ENCODE results near the gene GPR87.

DNA sequence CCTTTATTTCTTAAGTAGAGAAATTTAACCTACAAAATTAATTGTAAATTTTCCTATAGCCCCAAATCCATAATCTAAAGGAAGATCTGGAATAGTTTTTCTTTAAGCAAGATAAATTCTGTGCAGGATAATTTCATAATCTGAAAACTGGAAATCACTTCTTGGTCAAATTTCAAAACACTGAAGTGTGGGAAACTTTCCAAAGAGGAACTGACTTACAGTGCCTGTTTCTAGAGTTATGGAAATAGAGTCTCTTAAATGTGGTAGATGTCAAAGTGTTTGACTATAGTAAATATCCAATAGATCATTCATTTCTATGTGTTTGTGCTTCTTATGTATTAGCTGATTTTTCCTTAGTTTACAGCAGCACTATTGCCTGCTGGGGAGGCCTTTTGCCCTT, 14.3 kb upstream of the GPR87 start:
- no peak for TF ChIP-seq CTCF (tag by site-specific recombination; IDR thresholded peaks at IDR 0.05)
- no peak for TF ChIP-seq ZNF239 (tag by site-specific recombination; IDR thresholded peaks at IDR 0.05)
- TF ChIP-seq YY1 (tag by site-specific recombination; IDR thresholded peaks at IDR 0.05) = no peak
- TF ChIP-seq ZFP3 (tag by site-specific recombination; IDR thresholded peaks at IDR 0.05; ENCODE audit: low read depth) = no peak
- TF ChIP-seq, protein P1, sequence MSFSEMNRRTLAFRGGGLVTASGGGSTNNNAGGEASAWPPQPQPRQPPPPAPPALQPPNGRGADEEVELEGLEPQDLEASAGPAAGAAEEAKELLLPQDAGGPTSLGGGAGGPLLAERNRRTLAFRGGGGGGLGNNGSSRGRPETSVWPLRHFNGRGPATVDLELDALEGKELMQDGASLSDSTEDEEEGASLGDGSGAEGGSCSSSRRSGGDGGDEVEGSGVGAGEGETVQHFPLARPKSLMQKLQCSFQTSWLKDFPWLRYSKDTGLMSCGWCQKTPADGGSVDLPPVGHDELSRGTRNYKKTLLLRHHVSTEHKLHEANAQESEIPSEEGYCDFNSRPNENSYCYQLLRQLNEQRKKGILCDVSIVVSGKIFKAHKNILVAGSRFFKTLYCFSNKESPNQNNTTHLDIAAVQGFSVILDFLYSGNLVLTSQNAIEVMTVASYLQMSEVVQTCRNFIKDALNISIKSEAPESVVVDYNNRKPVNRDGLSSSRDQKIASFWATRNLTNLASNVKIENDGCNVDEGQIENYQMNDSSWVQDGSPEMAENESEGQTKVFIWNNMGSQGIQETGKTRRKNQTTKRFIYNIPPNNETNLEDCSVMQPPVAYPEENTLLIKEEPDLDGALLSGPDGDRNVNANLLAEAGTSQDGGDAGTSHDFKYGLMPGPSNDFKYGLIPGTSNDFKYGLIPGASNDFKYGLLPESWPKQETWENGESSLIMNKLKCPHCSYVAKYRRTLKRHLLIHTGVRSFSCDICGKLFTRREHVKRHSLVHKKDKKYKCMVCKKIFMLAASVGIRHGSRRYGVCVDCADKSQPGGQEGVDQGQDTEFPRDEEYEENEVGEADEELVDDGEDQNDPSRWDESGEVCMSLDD (tag by site-specific recombination; IDR thresholded peaks at IDR 0.05) = no peak
- TF ChIP-seq, protein P2, sequence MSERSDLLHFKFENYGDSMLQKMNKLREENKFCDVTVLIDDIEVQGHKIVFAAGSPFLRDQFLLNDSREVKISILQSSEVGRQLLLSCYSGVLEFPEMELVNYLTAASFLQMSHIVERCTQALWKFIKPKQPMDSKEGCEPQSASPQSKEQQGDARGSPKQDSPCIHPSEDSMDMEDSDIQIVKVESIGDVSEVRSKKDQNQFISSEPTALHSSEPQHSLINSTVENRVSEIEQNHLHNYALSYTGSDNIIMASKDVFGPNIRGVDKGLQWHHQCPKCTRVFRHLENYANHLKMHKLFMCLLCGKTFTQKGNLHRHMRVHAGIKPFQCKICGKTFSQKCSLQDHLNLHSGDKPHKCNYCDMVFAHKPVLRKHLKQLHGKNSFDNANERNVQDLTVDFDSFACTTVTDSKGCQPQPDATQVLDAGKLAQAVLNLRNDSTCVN (tag by site-specific recombination; optimal IDR thresholded peaks at IDR 0.05) = no peak
- TF ChIP-seq ZNF837 (tag by site-specific recombination; IDR thresholded peaks at IDR 0.05) = no peak
- TF ChIP-seq, protein P3, sequence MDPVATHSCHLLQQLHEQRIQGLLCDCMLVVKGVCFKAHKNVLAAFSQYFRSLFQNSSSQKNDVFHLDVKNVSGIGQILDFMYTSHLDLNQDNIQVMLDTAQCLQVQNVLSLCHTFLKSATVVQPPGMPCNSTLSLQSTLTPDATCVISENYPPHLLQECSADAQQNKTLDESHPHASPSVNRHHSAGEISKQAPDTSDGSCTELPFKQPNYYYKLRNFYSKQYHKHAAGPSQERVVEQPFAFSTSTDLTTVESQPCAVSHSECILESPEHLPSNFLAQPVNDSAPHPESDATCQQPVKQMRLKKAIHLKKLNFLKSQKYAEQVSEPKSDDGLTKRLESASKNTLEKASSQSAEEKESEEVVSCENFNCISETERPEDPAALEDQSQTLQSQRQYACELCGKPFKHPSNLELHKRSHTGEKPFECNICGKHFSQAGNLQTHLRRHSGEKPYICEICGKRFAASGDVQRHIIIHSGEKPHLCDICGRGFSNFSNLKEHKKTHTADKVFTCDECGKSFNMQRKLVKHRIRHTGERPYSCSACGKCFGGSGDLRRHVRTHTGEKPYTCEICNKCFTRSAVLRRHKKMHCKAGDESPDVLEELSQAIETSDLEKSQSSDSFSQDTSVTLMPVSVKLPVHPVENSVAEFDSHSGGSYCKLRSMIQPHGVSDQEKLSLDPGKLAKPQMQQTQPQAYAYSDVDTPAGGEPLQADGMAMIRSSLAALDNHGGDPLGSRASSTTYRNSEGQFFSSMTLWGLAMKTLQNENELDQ (tag by site-specific recombination; IDR thresholded peaks at IDR 0.05; ENCODE audit: low read depth) = no peak
- TF ChIP-seq ZBTB8A (tag by site-specific recombination; IDR thresholded peaks at IDR 0.05) = no peak
- TF ChIP-seq GLI4 (tag by site-specific recombination; IDR thresholded peaks at IDR 0.05) = no peak
- TF ChIP-seq ZNF175 (tag by site-specific recombination; IDR thresholded peaks at IDR 0.05) = no peak
